ENCODE measurements around the gene UBXN2A.
A peak's percentile ranks its signal among the peaks of the same experiment; 100 is the strongest.

Gene UBXN2A

DNA sequence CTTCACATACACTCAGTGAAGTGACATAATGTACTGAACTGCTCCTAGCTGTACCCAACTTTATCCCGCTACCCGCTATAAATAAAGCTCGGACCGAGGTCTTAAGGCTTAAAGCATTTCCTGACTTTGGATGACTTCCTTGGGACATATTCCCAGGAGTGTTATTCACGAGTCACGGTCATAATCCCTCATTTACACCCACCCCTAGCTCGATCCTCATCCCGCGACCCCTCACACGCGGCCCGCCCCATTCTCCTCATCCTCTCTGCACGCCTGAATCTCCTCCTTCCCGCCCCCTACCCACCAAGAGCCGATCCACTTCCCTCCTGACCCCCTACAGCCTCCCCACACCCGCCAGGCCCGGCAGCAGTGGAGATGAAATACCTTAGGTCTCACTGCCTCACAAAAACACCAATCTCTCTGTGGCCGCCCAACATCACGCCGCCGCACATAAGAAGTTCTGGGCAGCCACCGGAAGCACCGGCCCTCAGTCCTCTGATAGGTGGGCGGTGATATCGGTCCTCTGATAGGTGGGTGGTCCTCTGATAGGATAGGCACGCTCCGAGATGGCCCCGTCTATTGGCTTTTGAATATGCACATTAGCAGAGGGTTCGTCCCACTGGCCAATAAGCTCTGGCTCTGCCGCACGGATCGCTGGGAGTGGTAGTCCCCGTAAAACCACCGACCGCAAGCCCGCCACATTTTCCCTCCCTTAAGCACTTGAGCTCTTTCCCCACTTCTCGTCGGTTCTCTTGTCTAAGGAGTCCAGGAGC, 106.9 kb downstream of the UBXN2A start, which contains the start of gene WDCP:
WDCP (minus strand) TSS at position 462 of the 773 bp plus-strand sequence. CDS start 7,897 bp downstream, outside the sequence.
- TF ChIP-seq, protein P1, sequence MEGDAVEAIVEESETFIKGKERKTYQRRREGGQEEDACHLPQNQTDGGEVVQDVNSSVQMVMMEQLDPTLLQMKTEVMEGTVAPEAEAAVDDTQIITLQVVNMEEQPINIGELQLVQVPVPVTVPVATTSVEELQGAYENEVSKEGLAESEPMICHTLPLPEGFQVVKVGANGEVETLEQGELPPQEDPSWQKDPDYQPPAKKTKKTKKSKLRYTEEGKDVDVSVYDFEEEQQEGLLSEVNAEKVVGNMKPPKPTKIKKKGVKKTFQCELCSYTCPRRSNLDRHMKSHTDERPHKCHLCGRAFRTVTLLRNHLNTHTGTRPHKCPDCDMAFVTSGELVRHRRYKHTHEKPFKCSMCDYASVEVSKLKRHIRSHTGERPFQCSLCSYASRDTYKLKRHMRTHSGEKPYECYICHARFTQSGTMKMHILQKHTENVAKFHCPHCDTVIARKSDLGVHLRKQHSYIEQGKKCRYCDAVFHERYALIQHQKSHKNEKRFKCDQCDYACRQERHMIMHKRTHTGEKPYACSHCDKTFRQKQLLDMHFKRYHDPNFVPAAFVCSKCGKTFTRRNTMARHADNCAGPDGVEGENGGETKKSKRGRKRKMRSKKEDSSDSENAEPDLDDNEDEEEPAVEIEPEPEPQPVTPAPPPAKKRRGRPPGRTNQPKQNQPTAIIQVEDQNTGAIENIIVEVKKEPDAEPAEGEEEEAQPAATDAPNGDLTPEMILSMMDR (conservative IDR thresholded peaks at IDR 0.05; ENCODE audit: low read depth, low read length): no peak
- DNase-seq (ENCODE audit: low read depth): peak; percentile 100
- peak within 1 kb of the TSS; percentile 90 for H3K4me3 ChIP-seq (ENCODE audit: low read depth, low read length)

DNA sequence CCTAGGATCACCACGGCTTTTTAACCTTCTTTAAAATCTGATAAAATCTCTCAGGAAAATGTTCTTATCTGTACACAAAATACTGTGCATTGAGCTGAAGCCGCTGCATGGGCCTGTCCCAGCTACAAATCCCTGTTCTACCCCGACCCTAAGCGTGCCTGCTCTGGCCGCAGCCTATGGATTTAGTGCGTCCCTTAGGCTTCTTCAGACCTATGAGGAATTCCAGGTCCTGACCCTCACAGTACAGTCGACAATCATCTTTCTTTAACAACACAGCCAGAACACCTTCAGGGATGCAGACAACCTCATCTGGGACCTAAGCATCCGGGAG, 107.4 kb downstream of the UBXN2A start:
- DNase-seq (ENCODE audit: low read depth): no peak
- TF ChIP-seq, protein P1 (conservative IDR thresholded peaks at IDR 0.05; ENCODE audit: low read depth, low read length): no peak
- no peak overlapping the region for H3K4me3 ChIP-seq (ENCODE audit: low read depth, low read length)

DNA sequence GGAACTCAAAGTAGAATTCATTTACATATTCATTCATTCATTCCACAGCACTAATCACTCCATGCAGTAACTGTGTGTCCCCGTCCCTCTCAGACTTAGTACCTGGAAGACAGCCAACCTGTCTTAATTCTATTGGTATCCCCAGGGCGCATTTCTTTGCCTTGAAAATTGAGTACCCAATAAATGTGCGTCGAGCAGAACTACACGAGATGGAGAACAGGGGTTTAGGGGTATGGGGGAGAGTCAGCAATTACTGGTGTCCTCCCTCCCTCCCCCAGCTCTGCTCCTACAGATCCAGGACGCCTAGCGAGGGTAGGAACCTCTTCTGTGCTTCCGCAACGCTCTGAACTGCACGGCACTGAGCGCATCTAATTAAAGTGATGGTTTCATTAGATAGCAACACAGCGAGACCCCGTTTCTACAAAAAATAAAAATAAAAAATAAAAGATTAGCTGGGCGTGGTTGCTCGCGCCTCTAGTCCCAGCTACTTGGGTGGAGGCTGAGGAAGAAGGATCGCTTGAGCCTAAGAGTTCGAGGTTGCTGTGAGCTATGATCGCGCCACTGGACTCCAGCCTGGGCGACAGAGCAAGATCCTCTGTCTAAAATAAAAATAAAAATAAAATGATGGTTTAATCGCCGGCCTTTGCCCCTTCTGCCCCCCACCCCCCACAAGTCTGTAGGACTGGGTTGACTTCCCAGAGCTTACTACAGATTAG, 108.7 kb downstream of the UBXN2A start:
- peak overlapping the region; percentile 69 for H3K4me3 ChIP-seq (ENCODE audit: low read depth, low read length)
- no peak for DNase-seq (ENCODE audit: low read depth)
- TF ChIP-seq, protein P1 (conservative IDR thresholded peaks at IDR 0.05; ENCODE audit: low read depth, low read length): no peak

DNA sequence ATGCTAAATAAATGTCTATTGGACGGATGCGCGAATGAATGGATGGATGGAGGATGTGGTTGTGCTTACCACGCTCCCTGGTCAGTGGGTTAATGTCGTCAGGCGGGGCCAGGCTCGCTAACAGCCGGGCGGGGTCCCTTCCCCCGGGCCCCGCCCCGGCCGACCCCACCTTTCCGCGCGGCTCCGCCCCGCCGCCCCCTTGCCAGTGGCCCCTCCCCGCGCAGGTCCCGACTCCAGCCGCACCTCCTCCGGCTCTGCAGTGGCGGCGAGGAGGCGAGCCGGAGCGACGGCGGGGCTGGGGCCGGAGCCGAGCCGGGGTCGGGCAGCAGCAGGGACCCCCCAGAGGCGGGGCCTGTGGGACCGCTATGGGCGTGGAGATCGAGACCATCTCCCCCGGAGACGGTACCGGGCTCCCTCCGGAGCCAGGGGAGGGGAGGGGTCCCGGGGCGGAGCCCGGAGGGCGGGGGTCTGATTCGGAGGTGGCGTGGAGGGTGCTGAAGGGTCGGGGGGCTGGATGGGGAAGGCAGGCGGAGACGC, 109.3 kb downstream of the UBXN2A start, which contains the start of gene FKBP1B:
FKBP1B (plus strand) TSS at position 257 of the 537 bp plus-strand sequence; CDS start at position 366, 109 bp downstream.
- H3K4me3 ChIP-seq (ENCODE audit: low read depth, low read length): peak within 1 kb of the TSS; percentile 69
- peak; percentile 55 for DNase-seq (ENCODE audit: low read depth)
- TF ChIP-seq, protein P1 (conservative IDR thresholded peaks at IDR 0.05; ENCODE audit: low read depth, low read length): no peak

DNA sequence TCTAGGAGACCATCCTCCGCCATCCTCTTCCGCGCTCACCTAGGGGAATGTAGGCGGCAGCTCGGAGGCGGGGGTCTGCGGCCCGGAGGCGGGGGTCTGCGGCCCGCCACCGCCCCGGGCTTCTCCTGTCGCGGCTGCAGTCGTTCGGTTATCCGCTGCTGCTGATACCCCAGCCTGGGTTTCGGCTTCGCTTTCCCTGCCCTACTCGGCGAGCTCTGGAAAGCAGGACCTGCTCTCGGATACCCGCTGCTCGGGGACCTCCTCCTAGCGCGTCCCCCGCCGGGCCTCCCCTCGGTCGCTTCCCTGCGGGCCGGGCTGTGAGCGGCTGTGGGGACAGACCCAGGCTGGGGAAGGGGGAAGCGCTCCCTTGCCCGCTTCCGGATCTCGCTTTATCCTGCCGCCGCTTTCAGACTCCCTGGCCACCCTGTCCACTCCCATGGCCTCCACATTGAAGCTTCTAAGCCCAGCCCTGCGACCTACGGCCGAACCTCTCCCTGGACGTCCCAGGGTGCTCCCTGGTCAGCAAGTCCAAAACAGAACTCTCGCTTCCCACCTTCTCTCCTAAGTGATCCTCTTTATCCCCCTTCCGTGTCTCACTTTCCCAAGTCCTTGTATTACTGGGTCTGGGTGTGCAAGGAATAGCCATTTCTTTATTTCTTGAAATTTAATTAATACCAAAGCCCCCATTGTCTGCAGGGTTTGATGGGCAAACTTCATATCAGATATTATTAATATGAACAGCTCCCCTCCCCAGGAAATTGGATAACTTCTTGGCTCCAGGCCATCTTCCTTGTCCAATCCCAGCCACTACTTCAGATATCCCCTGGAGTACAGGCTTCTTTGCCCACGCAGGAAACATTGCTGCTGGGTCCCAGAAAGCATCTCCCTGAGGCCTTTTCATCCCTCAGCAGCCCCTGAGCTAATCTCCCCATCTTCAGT, 110.0 kb downstream of the UBXN2A start:
- TF ChIP-seq, protein P1 (conservative IDR thresholded peaks at IDR 0.05; ENCODE audit: low read depth, low read length): no peak
- H3K4me3 ChIP-seq (ENCODE audit: low read depth, low read length): peak overlapping the region; percentile 69
- peak; percentile 21 for DNase-seq (ENCODE audit: low read depth)

DNA sequence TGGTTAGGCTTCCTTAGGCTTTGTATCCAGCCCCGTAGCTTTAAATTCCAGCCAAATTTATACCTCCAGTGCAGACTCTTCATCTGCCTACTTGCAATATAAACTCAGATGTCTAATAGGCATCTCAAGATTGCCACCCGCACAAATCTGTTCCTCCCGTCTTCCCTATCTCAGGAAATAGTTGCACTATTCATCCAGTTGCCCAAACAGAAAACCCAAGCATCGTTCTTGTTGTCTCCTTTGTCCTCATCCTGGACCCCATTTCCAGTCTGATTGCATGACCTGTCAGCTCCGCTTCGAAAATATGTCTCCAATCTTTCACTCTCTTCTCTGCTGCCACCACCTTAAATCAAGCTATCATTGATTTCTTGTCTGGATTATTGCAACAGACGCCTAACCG, 111.6 kb downstream of the UBXN2A start:
- DNase-seq (ENCODE audit: low read depth): no peak
- TF ChIP-seq, protein P1 (conservative IDR thresholded peaks at IDR 0.05; ENCODE audit: low read depth, low read length): no peak
- no peak overlapping the region for H3K4me3 ChIP-seq (ENCODE audit: low read depth, low read length)
